ENCODE results near the gene PDZD2.
"Not testable (repeated sequence)": the region's sequence is repeated elsewhere in the genome, so short reads cannot be mapped to it uniquely, and the experiment has no call there.

Gene PDZD2

GRCh38 chr5:32103521-32103920, 464.6 kb downstream of the PDZD2 start:
- no peak for DNase-seq (ENCODE audit: low read depth)

- no peak for DNase-seq (ENCODE audit: low read depth)
Measured at GRCh38 chr5:32107291-32107690, 468.4 kb downstream of the PDZD2 start.

GRCh38 chr5:32108167-32108566, 469.2 kb downstream of the PDZD2 start:
- DNase-seq (ENCODE audit: low read depth) = no peak

GRCh38 chr5:32109236-32109635, 470.3 kb downstream of the PDZD2 start:
- DNase-seq (ENCODE audit: low read depth) = no peak

- DNase-seq (ENCODE audit: low read depth) = no peak
Measured at GRCh38 chr5:32110111-32110696, 471.3 kb downstream of the PDZD2 start.

- DNase-seq (ENCODE audit: low read depth) = no peak
Measured at GRCh38 chr5:32115985-32116384, 477.1 kb downstream of the PDZD2 start.

- no peak for DNase-seq (ENCODE audit: low read depth)
Measured at GRCh38 chr5:32116574-32117313, 477.8 kb downstream of the PDZD2 start.

- not testable (repeated sequence) for DNase-seq (ENCODE audit: low read depth)
Measured at GRCh38 chr5:32118922-32119321, 480.0 kb downstream of the PDZD2 start.

GRCh38 chr5:32123058-32123805, 484.3 kb downstream of the PDZD2 start:
- DNase-seq (ENCODE audit: low read depth) = no peak

GRCh38 chr5:32123889-32124676, 485.2 kb downstream of the PDZD2 start:
- DNase-seq (ENCODE audit: low read depth) = no peak

- no peak for DNase-seq (ENCODE audit: low read depth)
Measured at GRCh38 chr5:32126691-32127090, 487.8 kb downstream of the PDZD2 start.

- no peak for DNase-seq (ENCODE audit: low read depth)
Measured at GRCh38 chr5:32127711-32128110, 488.8 kb downstream of the PDZD2 start.

- DNase-seq (ENCODE audit: low read depth) = no peak
Measured at GRCh38 chr5:32129074-32129598, 490.2 kb downstream of the PDZD2 start.

GRCh38 chr5:32130865-32131264, 491.9 kb downstream of the PDZD2 start:
- no peak for DNase-seq (ENCODE audit: low read depth)

GRCh38 chr5:32131604-32132003, 492.7 kb downstream of the PDZD2 start:
- DNase-seq (ENCODE audit: low read depth) = no peak

GRCh38 chr5:32132757-32133156, 493.8 kb downstream of the PDZD2 start:
- no peak for DNase-seq (ENCODE audit: low read depth)

GRCh38 chr5:32135086-32135485, 496.2 kb downstream of the PDZD2 start:
- no peak for DNase-seq (ENCODE audit: low read depth)

GRCh38 chr5:32136342-32136741, 497.4 kb downstream of the PDZD2 start:
- DNase-seq (ENCODE audit: low read depth) = no peak

- DNase-seq (ENCODE audit: low read depth) = peak; percentile 27
Measured at GRCh38 chr5:32138839-32139493, 500.0 kb downstream of the PDZD2 start.

GRCh38 chr5:32143617-32144377, 504.9 kb downstream of the PDZD2 start:
- DNase-seq (ENCODE audit: low read depth) = no peak

All from activated gamma-delta T cell treated with anti-CD3 and anti-CD28 coated beads, Interleukin-2, amount 50 U/mL, for 16 hours (primary cell).